Activated CD8-positive, alpha-beta T cell treated with anti-CD3 and anti-CD28 coated beads, Interleukin-2, amount 10 ng/mL, durations not matched to agents 7 days and 5 days (primary cell): ENCODE results near the gene MANSC1. TPM values are rescaled to one million over a fixed set of nuclear protein-coding genes. Genes with fewer than 3 reads are reported as not detected.

Source experiments
- ATAC-seq: fragments of 150-1000 bp; cut with Tn5 transposase; one replicate; pipeline ENCODE4 v1.10.0; 2021; ENCODE audit warnings: moderate library complexity
- CTCF ChIA-PET: fragments of 350-600 bp; sonication (Branson Sonifier 250); formaldehyde crosslinking; loops from one replicate; lab custom pipeline; 2021; ENCODE audit warnings: antibody characterized with exemption; lab: Charles Lee
- POLR2A ChIA-PET: fragments of 350-600 bp; sonication (Branson Sonifier 250); formaldehyde crosslinking; loops from one replicate; lab custom pipeline; 2021; ENCODE audit warnings: antibody characterized with exemption; lab: Charles Lee
- DNase-seq: peaks from one replicate; pipeline ENCODE4 v3.0.0-alpha.2; 2020
- H3K27ac Mint-ChIP-seq: one replicate; pipeline ENCODE4 v1.8.0; 2021; ENCODE audit warnings: mild to moderate bottlenecking, mixed read lengths
- H3K27me3 Mint-ChIP-seq: one replicate; pipeline ENCODE4 v1.8.0; 2021; ENCODE audit warnings: low read depth, mixed read lengths
- H3K36me3 Mint-ChIP-seq: one replicate; pipeline ENCODE4 v1.8.0; 2021; ENCODE audit warnings: low read depth, mixed read lengths
- H3K4me1 Mint-ChIP-seq: one replicate; pipeline ENCODE4 v1.8.0; 2021; ENCODE audit warnings: low read depth, mixed read lengths
- H3K4me3 Mint-ChIP-seq: one replicate; pipeline ENCODE4 v1.8.0; 2021; ENCODE audit warnings: mild to moderate bottlenecking, mixed read lengths
- H3K9me3 Mint-ChIP-seq: one replicate; pipeline ENCODE4 v1.8.0; 2022; ENCODE audit warnings: mixed read lengths; ENCODE audit not compliant: insufficient read depth
- total RNA-seq, 2 experiments: library from RNA; stranded (reverse); gene quantifications; one replicate each; pipeline ENCODE4 v1.2.3, GENCODE V29; 2021

The MANSC1 gene
- total RNA-seq, 2 experiments from 2014 or later = 0.13 TPM; not detected in 1

DNA sequence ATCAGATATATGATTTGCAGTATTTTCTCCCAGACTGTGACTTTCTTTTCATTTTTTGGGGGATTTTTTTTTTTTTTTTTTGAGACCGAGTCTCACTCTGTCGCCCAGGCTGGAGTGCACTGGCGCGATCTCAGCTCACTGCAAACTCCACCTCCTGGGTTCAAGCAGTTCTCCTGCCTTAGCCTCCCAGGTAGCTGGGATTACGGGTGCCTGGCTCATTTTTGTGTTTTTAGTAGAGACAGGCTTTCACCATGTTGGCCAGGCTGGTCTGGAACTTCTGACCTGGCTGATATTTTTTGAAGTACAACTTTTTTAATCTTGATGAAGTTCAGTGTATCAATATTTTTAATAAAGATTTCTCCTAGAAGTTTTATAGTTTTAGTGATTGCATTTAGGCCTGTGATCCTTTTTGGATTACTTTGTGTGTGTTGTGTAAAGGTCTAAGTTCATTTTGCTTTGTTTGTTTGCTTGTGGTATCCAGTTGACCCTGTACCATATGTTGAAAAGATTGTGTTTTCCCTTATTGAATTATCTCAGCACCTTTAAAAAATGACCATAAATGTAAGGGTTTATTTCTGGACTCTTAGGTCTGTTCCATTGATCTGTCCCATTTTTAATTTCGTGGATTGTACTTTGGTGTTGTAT, 31.0 kb upstream of the MANSC1 start:
- no peak for ATAC-seq
- no peak for DNase-seq
- Mint-ChIP-seq H3K27me3 (no peaks in the 10 kb centered on the region), H3K4me3 (no peak overlapping the region), H3K27ac (no peak overlapping the region), H3K36me3 (peaks cover 57% of the 10 kb centered on the region), H3K9me3 (no peaks in the 10 kb centered on the region), H3K4me1 (peaks cover 67% of the 10 kb centered on the region)
- ChIA-PET CTCF (no interaction called here), POLR2A (interaction anchor here (1.9 kb wide), 1 partner anchor 94 kb away, joined by 13 read pairs; no protein-coding TSS in a partner anchor)

DNA sequence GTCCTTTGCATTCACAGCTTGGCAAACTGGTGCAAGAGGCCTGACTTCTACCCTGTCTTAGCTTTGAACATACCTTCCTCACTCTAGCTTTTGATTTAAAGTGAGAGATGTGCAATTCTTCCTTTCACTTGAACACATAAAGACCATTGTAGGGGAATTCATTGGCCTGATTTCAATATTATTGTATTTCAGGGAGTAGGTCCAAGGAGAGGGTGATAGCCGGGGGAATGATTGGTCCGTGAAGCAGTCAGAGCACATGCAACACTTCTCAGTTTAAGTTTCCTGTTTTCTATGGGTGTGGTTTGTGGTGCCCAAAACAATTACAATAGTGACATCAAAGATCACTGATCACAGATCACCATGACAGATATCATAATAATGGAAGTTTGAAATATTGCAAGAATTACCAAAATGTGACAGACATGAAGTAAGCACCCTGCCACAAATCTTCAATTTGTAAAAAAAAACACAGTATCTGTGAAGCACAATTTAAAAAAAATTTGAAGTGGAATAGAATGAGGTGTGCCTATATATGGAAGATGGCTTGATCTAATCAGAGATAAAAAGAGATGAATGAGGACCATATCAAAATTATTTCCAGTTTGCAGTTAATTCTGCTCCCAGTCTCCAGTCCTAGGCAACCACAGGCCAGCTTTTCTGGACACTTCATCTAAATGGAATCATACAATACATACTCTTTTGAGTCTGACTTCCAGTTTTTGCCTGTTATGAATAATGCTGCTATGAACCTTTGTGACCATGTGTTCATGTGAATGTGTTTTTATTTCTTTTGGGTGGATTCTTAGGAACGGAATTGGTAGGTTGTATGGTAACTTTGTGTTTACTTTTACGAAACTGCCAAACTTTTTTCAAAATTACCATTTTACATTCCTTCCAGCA, 30.0 kb upstream of the MANSC1 start:
- H3K36me3 Mint-ChIP-seq = peaks cover 52% of the 10 kb centered on the region

DNA sequence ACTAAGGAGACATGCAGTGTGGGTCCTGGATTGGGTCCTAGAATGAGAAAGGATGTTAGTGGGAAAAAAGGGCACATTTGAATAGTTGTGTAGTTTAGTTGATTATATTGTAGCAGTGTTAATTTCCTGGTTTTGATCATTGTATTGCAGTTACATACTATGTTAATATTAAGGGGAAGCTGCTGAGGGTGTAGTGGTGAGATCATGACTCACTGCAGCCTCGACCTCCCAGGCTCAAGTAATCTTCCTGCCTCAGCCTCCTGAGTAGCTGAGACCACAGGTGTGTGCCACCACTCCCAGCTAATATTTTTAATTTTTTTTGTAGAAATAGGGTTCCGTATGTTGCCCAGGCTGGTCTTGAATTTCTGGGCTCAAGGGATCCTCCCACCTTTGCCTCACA, 28.6 kb upstream of the MANSC1 start:
- peak overlapping the region; percentile 16 for H3K27ac Mint-ChIP-seq
- H3K4me3 Mint-ChIP-seq = no peak overlapping the region
- H3K9me3 Mint-ChIP-seq = no peaks in the 10 kb centered on the region
- POLR2A ChIA-PET = interaction anchor here (0.6 to 2.1 kb wide), 10 partner anchors 19 to 358 kb away, joined by 3 to 11 read pairs (median 6); partner anchors contain the start of genes BORCS5 and GPR19
- CTCF ChIA-PET = interaction anchor here (1.1 to 5.3 kb wide), 9 partner anchors 92 to 325 kb away, joined by 3 to 124 read pairs (median 25); partner anchors contain the start of gene DUSP16
- DNase-seq = no peak
- no peak for ATAC-seq
- peaks cover 41% of the 10 kb centered on the region for H3K36me3 Mint-ChIP-seq
- no peaks in the 10 kb centered on the region for H3K27me3 Mint-ChIP-seq
- peaks cover 46% of the 10 kb centered on the region for H3K4me1 Mint-ChIP-seq

More for the DNA sequence above, 30.0 kb upstream of the MANSC1 start:
- ATAC-seq = peak; percentile 82
- DNase-seq = peak; percentile 52
- no peak overlapping the region for H3K4me3 Mint-ChIP-seq
- peak overlapping the region; percentile 92 for H3K27ac Mint-ChIP-seq
- ChIA-PET POLR2A (interaction anchor here (0.6 to 2.1 kb wide), 11 partner anchors 22 to 357 kb away, joined by 3 to 13 read pairs (median 7); partner anchors contain the start of gene BORCS5), CTCF (interaction anchor here (0.8 to 5.3 kb wide), 12 partner anchors 24 to 357 kb away, joined by 3 to 124 read pairs (median 8); partner anchors contain the start of genes BORCS5 and DUSP16)
- H3K9me3 Mint-ChIP-seq = no peaks in the 10 kb centered on the region
- peaks cover 58% of the 10 kb centered on the region for H3K4me1 Mint-ChIP-seq
- H3K27me3 Mint-ChIP-seq = no peaks in the 10 kb centered on the region

DNA sequence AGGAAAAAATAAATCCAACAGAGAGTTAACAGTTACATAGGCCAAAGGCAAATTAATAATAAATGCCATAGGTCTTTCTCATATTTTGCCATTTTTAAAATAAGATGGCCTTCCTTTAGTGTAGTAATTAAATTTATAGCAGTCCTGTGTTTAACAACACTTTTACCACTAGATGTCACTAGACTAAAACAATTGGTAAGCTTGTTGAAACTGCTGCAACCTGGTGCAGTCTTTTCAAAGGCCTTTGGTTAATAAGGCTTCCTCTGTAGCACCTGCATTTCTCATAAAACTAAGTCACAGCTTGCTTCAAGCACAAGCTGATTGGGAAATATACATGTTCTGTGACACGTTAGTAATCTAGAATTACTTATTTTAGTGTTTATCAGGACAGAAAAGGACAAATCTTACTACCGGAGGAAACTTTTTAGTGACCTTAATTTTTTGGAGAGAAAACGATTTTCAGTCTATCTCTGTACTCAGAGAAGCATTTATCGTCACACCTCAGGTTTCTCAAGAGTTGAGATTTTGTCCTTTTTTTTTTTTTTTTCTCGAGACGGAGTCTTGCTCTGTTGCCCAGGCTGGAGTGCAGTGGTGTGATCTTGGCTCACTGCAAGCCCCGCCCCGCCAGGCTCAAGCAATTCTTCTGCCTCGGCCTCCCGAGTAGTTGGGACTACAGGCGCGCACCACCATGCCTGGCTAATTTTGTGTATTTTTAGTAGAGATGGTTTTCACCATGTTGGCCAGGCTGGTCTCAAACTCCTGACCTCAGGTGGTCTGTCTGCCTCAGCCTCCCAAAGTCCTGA, 26.8 kb upstream of the MANSC1 start:
- peak; percentile 64 for ATAC-seq
- Mint-ChIP-seq H3K4me3 (no peak overlapping the region), H3K9me3 (no peaks in the 10 kb centered on the region), H3K36me3 (peaks cover 37% of the 10 kb centered on the region), H3K4me1 (peaks cover 42% of the 10 kb centered on the region), H3K27me3 (no peaks in the 10 kb centered on the region), H3K27ac (peak overlapping the region; percentile 1)
- CTCF ChIA-PET = interaction anchor here (0.7 to 5.3 kb wide), 47 partner anchors 8 to 410 kb away, joined by 3 to 124 read pairs (median 5); partner anchors contain the start of genes BORCS5 and DUSP16
- POLR2A ChIA-PET = interaction anchor here (0.7 to 1.9 kb wide), 7 partner anchors 20 to 360 kb away, joined by 4 to 15 read pairs (median 10); partner anchors contain the start of genes BORCS5 and CDKN1B
- DNase-seq = peak; percentile 54

DNA sequence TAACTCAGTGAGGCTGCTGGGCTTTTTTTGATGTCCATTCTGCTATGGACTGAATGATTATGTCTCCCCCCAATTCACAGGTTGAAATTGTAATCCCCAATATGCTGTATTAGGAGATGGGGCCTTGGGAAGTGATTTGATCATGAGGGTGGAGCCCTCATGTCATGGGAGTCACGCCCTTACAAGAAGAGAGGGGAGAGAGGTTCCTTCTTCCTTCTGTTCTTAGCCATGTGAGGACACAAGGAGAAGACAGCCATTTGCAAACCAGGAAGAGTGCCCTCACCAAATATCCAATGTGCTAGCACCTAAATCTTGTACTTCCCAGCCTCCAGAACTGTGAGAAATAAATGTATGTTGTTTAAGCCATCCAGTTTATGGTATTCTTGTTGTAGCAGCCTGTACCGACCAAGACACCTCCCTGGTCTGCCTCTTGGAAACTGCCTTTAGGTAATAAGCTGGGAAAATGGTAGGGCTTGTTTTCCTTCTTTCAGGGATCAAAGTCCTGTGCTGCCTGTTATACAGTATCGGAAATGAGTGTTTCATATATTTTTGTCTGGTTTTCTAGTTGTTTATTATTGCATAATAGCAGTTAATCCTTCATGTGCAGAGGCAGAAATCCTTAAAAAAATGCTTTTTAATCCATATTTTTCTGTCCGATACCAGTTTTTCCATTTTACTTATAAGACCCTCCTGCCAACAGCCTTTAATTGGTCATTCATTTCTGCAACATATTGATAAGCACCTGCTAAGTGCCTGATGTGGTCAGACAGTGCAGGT, 23.1 kb upstream of the MANSC1 start:
- H3K36me3 Mint-ChIP-seq = peaks cover 27% of the 10 kb centered on the region
- no peak for ATAC-seq
- H3K4me1 Mint-ChIP-seq = peaks cover 12% of the 10 kb centered on the region
- H3K27ac Mint-ChIP-seq = no peak overlapping the region
- DNase-seq = no peak
- POLR2A ChIA-PET = no interaction called here
- no peaks in the 10 kb centered on the region for H3K27me3 Mint-ChIP-seq
- no peak overlapping the region for H3K4me3 Mint-ChIP-seq
- H3K9me3 Mint-ChIP-seq = no peaks in the 10 kb centered on the region
- CTCF ChIA-PET = no interaction called here

DNA sequence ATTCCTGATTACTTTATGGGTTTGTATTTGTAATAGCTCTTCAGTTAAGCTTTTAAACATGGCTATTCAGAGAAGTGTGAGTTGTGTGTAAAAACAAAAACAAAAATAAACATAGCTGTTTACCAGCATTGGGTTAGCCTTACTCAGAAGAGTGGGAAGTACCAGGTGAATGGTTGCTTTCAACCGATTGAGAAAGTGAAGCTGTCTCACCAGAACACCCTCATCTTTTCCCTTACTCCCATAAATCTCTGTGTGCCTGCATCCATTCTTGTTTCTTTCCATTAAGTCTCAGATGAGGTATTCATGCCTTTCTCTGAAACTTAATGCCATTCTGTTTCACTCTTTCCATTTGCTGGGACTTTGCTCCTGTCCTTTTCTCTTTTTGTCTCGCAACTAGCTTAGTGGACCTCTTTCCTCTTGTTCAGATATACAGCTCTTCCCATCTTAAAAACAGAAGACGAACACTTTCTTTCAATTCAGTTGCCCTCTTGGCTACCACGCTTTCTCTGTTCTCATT, 17.5 kb upstream of the MANSC1 start:
- ChIA-PET CTCF (interaction anchor here (0.6 to 2.4 kb wide), 8 partner anchors 8 to 1004 kb away, joined by 3 to 12 read pairs (median 4); partner anchors contain the start of genes BORCS5 and DUSP16), POLR2A (interaction anchor here (0.9 to 2.9 kb wide), 2 partner anchors 10 to 356 kb away, joined by 4 to 12 read pairs; partner anchors contain the start of gene BORCS5)
- H3K27ac Mint-ChIP-seq = no peak overlapping the region
- no peaks in the 10 kb centered on the region for H3K27me3 Mint-ChIP-seq
- no peak for ATAC-seq
- H3K4me3 Mint-ChIP-seq = no peak overlapping the region
- no peaks in the 10 kb centered on the region for H3K9me3 Mint-ChIP-seq
- no peak for DNase-seq
- peaks cover 30% of the 10 kb centered on the region for H3K4me1 Mint-ChIP-seq
- H3K36me3 Mint-ChIP-seq = peaks cover 32% of the 10 kb centered on the region

DNA sequence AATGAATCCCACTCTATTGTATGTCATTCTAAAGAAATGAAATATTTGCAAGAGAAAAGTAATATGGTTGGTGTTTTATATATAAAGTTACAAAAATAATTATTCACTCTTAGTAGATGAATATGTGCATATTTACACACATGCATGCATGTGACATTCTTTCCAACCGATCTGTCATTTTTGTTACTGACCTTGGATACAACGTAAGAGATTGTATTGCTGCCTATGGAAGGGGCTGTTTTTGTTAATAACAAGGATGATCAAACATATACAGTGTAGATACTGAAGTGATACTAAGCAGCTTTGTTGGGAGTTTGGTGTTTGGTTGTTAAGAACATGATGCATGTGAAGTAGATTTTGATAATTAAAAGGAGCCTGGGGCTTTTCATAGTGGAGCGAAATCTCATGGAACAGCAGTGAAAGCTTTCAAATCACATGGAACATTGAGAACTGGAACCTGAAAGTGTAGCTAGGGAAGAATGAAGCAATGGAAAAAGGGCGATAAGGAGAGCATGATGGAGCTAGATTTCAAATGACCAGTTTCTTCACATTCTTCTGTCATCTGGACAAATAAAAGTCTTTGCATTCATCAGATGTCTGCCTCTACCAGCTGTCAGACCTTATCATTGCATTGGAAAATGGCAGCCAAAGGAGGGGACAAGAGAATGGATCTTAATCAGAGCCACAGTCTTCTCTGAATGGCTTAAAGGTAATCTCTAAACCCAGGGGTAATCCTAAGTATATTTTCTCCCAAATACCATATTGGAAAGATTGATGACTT, 16.8 kb upstream of the MANSC1 start:
- ChIA-PET CTCF (interaction anchor here (0.6 to 2.4 kb wide), 9 partner anchors 8 to 1005 kb away, joined by 3 to 12 read pairs (median 4); partner anchors contain the start of genes BORCS5 and DUSP16), POLR2A (interaction anchor here (0.9 to 2.9 kb wide), 2 partner anchors 9 to 357 kb away, joined by 4 to 12 read pairs; partner anchors contain the start of gene BORCS5)
- peaks cover 35% of the 10 kb centered on the region for H3K4me1 Mint-ChIP-seq
- DNase-seq (no peak), ATAC-seq (no peak)
- H3K9me3 Mint-ChIP-seq = no peaks in the 10 kb centered on the region
- no peaks in the 10 kb centered on the region for H3K27me3 Mint-ChIP-seq
- no peak overlapping the region for H3K4me3 Mint-ChIP-seq
- no peak overlapping the region for H3K27ac Mint-ChIP-seq
- H3K36me3 Mint-ChIP-seq = peaks cover 35% of the 10 kb centered on the region

DNA sequence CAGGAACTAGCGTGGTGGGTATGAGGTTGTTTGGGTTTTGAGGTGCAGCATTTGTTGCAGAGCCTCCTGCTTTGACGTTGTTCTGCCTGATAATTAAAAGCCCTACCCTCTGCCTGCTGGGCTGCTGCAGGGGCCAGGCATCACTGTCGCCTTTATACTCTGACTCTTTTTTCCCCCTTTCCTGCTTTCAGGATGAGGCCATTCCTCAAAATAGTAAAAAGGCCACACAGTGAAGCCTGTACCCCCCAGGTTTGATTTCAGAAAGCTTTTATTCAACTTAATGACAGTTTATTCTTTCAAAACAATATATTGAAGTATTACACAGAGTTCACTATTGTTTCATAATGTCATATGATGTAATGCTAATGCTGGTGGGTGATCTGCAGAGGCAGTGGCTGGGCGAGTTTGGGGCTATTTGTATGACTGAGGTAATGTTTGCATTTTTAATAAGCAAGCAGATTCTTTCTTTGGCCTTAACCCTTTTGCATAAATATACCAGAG, 15.9 kb upstream of the MANSC1 start:
- POLR2A ChIA-PET = interaction anchor here (0.6 to 2.9 kb wide), 3 partner anchors 9 to 358 kb away, joined by 3 to 12 read pairs (median 5); partner anchors contain the start of gene BORCS5
- CTCF ChIA-PET = interaction anchor here (0.6 to 2.4 kb wide), 6 partner anchors 9 to 372 kb away, joined by 3 to 12 read pairs (median 3); partner anchors contain the start of gene BORCS5
- Mint-ChIP-seq H3K27me3 (no peaks in the 10 kb centered on the region), H3K4me3 (no peak overlapping the region), H3K27ac (peak overlapping the region; percentile 32), H3K4me1 (peaks cover 41% of the 10 kb centered on the region), H3K9me3 (no peaks in the 10 kb centered on the region), H3K36me3 (peaks cover 39% of the 10 kb centered on the region)
- peak; percentile 60 for ATAC-seq
- peak; percentile 55 for DNase-seq

DNA sequence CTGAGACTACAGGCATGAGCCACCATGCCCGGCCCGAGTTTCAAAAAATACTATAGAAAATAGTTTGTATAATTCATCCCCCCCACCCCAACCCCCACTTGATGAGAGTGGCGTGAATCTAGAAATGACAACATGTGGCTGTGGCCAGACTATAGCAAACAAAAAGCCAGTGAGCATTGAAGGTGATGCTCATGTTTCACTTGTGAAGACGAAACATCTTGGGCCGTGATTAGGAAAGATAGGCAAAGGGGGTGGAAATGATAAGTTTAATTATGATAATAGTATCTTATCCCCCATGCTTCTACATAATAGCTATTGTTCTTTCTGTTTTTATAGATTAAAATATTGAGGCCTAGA, 15.4 kb upstream of the MANSC1 start:
- no peak overlapping the region for H3K4me3 Mint-ChIP-seq
- peak overlapping the region; percentile 32 for H3K27ac Mint-ChIP-seq
- peaks cover 38% of the 10 kb centered on the region for H3K36me3 Mint-ChIP-seq
- POLR2A ChIA-PET = interaction anchor here (0.6 to 2.9 kb wide), 3 partner anchors 8 to 359 kb away, joined by 3 to 12 read pairs (median 5); partner anchors contain the start of gene BORCS5
- H3K4me1 Mint-ChIP-seq = peaks cover 41% of the 10 kb centered on the region
- H3K9me3 Mint-ChIP-seq = no peaks in the 10 kb centered on the region
- ATAC-seq = no peak
- no peak for DNase-seq
- CTCF ChIA-PET = interaction anchor here (0.6 to 2.4 kb wide), 6 partner anchors 9 to 372 kb away, joined by 3 to 12 read pairs (median 3); partner anchors contain the start of genes BORCS5 and MANSC1
- no peaks in the 10 kb centered on the region for H3K27me3 Mint-ChIP-seq
